Epithelial cell of esophagus (primary cell): ENCODE data around the gene UBE2Q1.

ENCODE experiments used
- DNase-seq: peaks from one replicate; pipeline ENCODE4 v3.0.0; 2010; ENCODE audit warnings: low read depth
- H3K4me3 ChIP-seq: 2 replicates; pipeline ENCODE4 v1.5.1; 2011; ENCODE audit warnings: mild to moderate bottlenecking, low read length, control low read depth
- CTCF ChIP-seq: IDR thresholded peaks from 2 replicates; pipeline ENCODE4 v1.5.1; 2011; ENCODE audit warnings: low read depth, mild to moderate bottlenecking, low read length, control low read depth, inconsistent platforms; ENCODE audit not compliant: insufficient read depth; ENCODE audit errors: missing control alignments

The UBE2Q1 gene

GRCh38 chr1:154514066-154514553, 44.4 kb downstream of the UBE2Q1 start:
- TF ChIP-seq CTCF: no peak
- no peak for DNase-seq
- no peak overlapping the region for H3K4me3 ChIP-seq

GRCh38 chr1:154512760-154513159, 45.7 kb downstream of the UBE2Q1 start:
- H3K4me3 ChIP-seq: no peak overlapping the region
- no peak for TF ChIP-seq CTCF
- no peak for DNase-seq

- DNase-seq: no peak
- no peak for TF ChIP-seq CTCF
- no peak overlapping the region for H3K4me3 ChIP-seq
Observed at GRCh38 chr1:154503898-154504297, 54.6 kb downstream of the UBE2Q1 start.

GRCh38 chr1:154502744-154503115, 55.7 kb downstream of the UBE2Q1 start:
- no peak overlapping the region for H3K4me3 ChIP-seq
- no peak for DNase-seq
- no peak for TF ChIP-seq CTCF

GRCh38 chr1:154502066-154502743, 56.3 kb downstream of the UBE2Q1 start, which contains the start of the genes SHE and TDRD10:
Gene SHE, minus strand, starts transcription at chr1:154502412. Its CDS starts 386 bp downstream, at chr1:154502026.
Gene TDRD10, plus strand, starts transcription at chr1:154502219. Its CDS starts 4,685 bp downstream, at chr1:154506904.
- no peak for DNase-seq
- H3K4me3 ChIP-seq: no peak within 1 kb of the TSS
- no peak for TF ChIP-seq CTCF

GRCh38 chr1:154501423-154502065, 56.9 kb downstream of the UBE2Q1 start:
- H3K4me3 ChIP-seq: no peak overlapping the region
- no peak for TF ChIP-seq CTCF
- DNase-seq: no peak
